GM12891 (cell line): ENCODE measurements around the gene CCDC167.

Source experiments
- PAX5 ChIP-seq: IDR thresholded peaks from 2 replicates; pipeline ENCODE4 v1.6.1; 2011; ENCODE audit warnings: low read length, moderate library complexity, mild to moderate bottlenecking; ENCODE audit not compliant: insufficient read depth, severe bottlenecking
- POLR2A ChIP-seq: IDR thresholded peaks from 2 replicates; pipeline ENCODE4 v1.6.1; 2011; ENCODE audit warnings: low read depth, low read length, control low read depth
- POLR2AphosphoS5 ChIP-seq: IDR thresholded peaks from 2 replicates; pipeline ENCODE4 v1.6.1; 2011; ENCODE audit warnings: low read depth, low read length, control low read depth
- SPI1 ChIP-seq: IDR thresholded peaks from 2 replicates; pipeline ENCODE4 v1.6.1; 2011; ENCODE audit warnings: low read depth, low read length, control low read depth

DNA sequence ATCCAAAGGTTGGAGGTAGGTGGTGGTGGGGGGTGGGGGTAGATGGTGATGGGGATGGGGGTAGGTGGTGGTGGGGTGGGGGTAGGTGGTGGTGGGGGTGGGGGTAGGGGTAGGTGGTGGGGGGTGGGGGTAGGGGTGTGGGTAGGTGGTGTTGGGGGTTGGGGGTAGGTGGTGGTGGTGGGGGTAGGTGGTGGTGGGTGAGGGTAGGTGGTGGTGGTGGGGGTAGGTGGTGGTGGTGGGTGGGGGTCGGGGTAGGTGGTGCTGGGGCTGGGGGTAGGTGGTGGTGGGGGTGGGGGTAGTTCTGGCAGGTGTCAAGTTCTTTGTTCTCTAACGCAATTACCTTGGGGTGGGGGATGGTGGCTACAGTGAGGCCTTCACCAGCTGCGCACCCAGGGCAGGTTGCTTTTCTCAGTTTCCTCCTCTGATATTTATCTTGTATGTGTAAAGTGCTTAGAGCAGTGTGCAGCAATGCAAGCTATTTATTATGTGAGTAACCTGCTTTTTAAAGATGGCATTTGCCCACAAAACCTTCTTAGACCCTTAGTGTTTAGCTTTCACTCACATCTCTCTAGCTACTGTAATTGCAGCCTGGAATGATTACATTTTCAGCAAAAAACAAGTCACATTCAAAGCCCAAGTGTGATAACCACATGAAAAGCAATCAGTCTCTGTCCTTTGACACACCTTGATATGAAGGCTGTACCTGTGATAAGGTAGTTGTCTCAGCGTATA is 8.2 kb upstream of the CCDC167 start:
- no peak for TF ChIP-seq POLR2A
- TF ChIP-seq SPI1, result no peak
- no peak for TF ChIP-seq POLR2AphosphoS5
- TF ChIP-seq PAX5, result no peak
